Neural progenitor cell (in vitro differentiated cells): ENCODE measurements around the gene MGAT3.
"Not testable (repeated sequence)": the region's sequence is repeated elsewhere in the genome, so short reads cannot be mapped to it uniquely, and the experiment has no call there.

Experiments
- CTCF ChIP-seq: fragments of 200-600 bp; sonication (generic); IDR thresholded peaks from 2 replicates; pipeline ENCODE4 v1.5.1; 2017; ENCODE audit warnings: antibody characterized with exemption, mild to moderate bottlenecking
- EZH2 ChIP-seq: fragments of 200-600 bp; sonication (generic); IDR thresholded peaks from 2 replicates; pipeline ENCODE4 v1.6.1; 2017; ENCODE audit warnings: antibody characterized with exemption, mild to moderate bottlenecking, moderate library complexity
- EZH2phosphoT487 ChIP-seq: fragments of 200-600 bp; sonication (generic); IDR thresholded peaks from 2 replicates; pipeline ENCODE4 v1.6.1; 2017; ENCODE audit warnings: antibody characterized with exemption

DNA sequence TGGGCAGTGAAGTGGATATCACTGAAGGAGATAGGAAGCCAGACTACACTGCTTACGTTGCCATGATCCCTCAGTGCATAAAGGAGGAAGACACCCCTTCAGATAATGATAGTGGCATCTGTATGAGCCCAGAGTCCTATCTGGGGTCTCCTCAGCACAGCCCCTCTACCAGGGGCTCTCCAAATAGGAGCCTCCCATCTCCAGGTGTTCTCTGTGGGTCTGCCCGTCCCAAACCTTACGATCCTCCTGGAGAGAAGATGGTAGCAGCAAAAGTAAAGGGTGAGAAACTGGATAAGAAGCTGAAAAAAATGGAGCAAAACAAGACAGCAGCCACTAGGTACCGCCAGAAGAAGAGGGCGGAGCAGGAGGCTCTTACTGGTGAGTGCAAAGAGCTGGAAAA lies 65.3 kb downstream of the MGAT3 start:
- not testable (repeated sequence) for TF ChIP-seq CTCF, EZH2, EZH2phosphoT487
